AG04450 (cell line): ENCODE data around the gene RNF130. TPM values are rescaled to one million over a fixed set of nuclear protein-coding genes. Genes with fewer than 3 reads are reported as not detected.

Experiments used
- CTCF ChIA-PET: fragments of 300-600, 350-600 bp; formaldehyde crosslinking; extraction: SDS; loops from one replicate; lab custom pipeline; 2022; ENCODE audit warnings: antibody characterized with exemption, inconsistent platforms; lab: Charles Lee
- POLR2A ChIA-PET: fragments of 350-600 bp; formaldehyde crosslinking; extraction: SDS; loops from one replicate; lab custom pipeline; 2021; ENCODE audit warnings: antibody characterized with exemption, inconsistent platforms; lab: Yijun Ruan, JAX
- DNase-seq: peaks from one replicate; pipeline ENCODE4 v3.0.0-alpha.2; 2011; ENCODE audit warnings: low read depth, low spot score
- H3K27ac ChIP-seq: one replicate; pipeline ENCODE4 v1.5.1; 2012; ENCODE audit warnings: low read depth, low read length, control low read depth
- H3K27me3 ChIP-seq: one replicate; pipeline ENCODE4 v1.6.0; 2012; ENCODE audit warnings: low read length; ENCODE audit not compliant: control insufficient read depth, insufficient read depth
- H3K4me3 ChIP-seq: 2 replicates; pipeline ENCODE4 v1.5.1; 2011; ENCODE audit warnings: mild to moderate bottlenecking, low read depth, low read length, control low read depth
- H3K9me3 ChIP-seq: 2 replicates; pipeline ENCODE4 v1.5.1; 2012; ENCODE audit warnings: low read length; ENCODE audit not compliant: control insufficient read depth, insufficient read depth
- polyA plus RNA-seq: library from polyadenylated mRNA; depleted of rRNA; stranded (reverse); fragments of >200 nt; gene quantifications from 2 replicates; pipeline ENCODE4 v1.2.3, GENCODE V29; 2011
- TF ChIP-seq, protein P1 (sequence below): IDR thresholded peaks from 2 replicates; pipeline ENCODE4 v1.5.1; 2011; ENCODE audit warnings: low read depth, low read length, control low read depth, inconsistent platforms

Gene RNF130
- polyA plus RNA-seq, 1 experiment: 38.9 TPM

DNA sequence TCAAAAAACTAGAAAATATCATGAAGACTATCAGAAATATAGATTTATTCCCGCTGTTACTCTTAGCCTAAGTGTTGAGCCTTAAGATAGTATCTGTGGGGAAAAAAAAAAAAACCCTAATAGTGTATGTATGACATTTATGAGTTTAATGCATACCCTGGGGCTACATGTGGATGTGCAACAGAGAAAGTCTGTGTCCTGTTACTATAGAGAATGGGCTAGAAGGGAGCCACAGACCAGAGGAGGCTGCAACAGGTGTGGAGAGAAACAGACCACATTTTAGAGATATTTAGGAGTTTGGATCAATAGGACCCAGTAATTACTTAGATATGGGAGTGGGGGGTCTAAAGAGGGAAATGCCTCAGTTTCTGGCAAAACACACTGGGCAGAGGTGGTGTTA lies 15.4 kb downstream of the RNF130 start:
- no peak overlapping the region for H3K27ac ChIP-seq
- TF ChIP-seq, protein P1, sequence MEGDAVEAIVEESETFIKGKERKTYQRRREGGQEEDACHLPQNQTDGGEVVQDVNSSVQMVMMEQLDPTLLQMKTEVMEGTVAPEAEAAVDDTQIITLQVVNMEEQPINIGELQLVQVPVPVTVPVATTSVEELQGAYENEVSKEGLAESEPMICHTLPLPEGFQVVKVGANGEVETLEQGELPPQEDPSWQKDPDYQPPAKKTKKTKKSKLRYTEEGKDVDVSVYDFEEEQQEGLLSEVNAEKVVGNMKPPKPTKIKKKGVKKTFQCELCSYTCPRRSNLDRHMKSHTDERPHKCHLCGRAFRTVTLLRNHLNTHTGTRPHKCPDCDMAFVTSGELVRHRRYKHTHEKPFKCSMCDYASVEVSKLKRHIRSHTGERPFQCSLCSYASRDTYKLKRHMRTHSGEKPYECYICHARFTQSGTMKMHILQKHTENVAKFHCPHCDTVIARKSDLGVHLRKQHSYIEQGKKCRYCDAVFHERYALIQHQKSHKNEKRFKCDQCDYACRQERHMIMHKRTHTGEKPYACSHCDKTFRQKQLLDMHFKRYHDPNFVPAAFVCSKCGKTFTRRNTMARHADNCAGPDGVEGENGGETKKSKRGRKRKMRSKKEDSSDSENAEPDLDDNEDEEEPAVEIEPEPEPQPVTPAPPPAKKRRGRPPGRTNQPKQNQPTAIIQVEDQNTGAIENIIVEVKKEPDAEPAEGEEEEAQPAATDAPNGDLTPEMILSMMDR: no peak
- no peak for DNase-seq
- H3K9me3 ChIP-seq: no peaks in the 10 kb centered on the region; the same call in 1 of the 2 replicates
- no peak overlapping the region for H3K4me3 ChIP-seq
- no peaks in the 10 kb centered on the region for H3K27me3 ChIP-seq
- CTCF ChIA-PET: no interaction called here
- POLR2A ChIA-PET: no interaction called here

DNA sequence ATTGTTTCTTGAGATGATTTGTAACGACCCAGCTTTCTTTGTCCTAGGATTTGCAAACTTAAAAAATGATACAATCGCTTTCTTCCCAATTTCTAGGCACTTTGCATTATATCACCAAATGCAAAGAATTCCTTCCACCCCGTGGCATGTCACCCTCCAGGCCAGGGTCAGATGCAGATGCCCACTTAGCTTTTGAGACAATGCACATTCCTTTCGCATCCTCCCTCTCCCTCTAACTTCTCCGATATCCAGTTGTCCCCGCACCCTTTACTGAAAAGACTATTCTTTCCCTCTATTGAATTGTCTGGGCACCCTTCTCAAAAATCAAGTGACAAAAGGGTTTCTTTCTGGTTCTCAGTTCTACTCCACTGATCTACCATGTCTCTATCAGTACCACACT lies 17.3 kb downstream of the RNF130 start:
- ChIA-PET CTCF (no interaction called here), POLR2A (no interaction called here)
- no peaks in the 10 kb centered on the region for H3K27me3 ChIP-seq
- H3K9me3 ChIP-seq: no peaks in the 10 kb centered on the region
- DNase-seq: no peak
- H3K4me3 ChIP-seq: no peak overlapping the region
- no peak overlapping the region for H3K27ac ChIP-seq
- TF ChIP-seq, protein P1: no peak

DNA sequence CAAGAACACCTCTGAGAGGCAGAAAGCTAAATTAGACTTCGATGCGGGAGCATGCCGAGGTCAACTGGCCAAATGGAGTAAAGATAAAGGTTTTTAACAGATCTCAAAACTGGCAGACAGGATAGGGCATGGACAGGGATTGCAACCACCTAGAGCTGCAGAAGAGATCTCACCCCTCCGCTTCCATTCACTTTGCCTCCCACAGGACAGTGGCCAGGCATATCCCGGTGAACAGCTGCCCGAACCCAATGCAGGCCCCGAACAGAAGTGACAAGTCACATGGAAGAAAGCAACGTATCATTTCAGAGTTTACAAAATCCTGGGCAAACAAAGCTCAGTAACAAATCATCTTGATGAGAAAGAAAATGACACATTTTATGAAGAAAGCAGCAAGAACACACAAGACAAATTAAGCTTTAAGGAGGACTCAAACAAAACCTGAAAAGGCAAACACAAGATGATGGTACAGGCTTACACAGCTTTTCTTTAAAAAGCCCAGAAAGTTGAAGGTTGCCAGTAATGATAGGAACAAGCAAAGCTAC lies 18.4 kb downstream of the RNF130 start:
- ChIA-PET POLR2A (no interaction called here), CTCF (interaction anchor here (0.6 kb wide), 1 partner anchor 418 kb away, joined by 3 read pairs; no protein-coding TSS in a partner anchor)
- Histone ChIP-seq H3K27ac (no peak overlapping the region), H3K27me3 (no peaks in the 10 kb centered on the region), H3K4me3 (no peak overlapping the region), H3K9me3 (no peaks in the 10 kb centered on the region)
- TF ChIP-seq, protein P1: no peak
- no peak for DNase-seq

DNA sequence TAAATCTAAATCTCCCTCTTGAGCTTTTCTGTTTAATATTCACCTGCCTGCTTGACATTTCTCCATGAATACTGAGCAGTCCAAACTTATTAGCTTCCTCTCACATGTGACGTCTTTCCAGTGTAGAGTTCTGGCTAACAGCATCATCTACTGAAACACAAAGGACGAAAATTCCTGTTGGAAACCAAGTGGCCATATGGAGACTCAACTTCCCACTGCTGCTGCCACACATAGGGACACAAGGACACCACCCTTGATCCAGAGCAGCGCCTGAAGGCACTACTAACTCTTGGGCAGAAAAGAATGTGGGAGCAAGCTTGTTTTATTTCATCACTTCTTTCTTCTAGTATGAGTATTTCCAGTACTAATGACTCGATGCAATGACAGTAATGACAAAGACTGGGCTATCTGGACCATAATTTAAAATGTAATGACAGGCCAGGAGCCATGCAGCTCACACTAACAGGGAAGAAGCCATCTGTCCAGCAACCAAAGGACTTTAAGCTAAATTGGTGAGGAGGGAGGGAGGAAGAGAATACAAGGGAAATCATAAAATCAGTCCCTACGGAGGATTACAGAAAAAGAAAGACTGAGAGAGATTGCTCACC lies 19.2 kb downstream of the RNF130 start:
- H3K4me3 ChIP-seq: no peak overlapping the region
- ChIA-PET POLR2A (no interaction called here), CTCF (no interaction called here)
- no peak for DNase-seq
- no peaks in the 10 kb centered on the region for H3K9me3 ChIP-seq
- no peaks in the 10 kb centered on the region for H3K27me3 ChIP-seq
- no peak overlapping the region for H3K27ac ChIP-seq
- TF ChIP-seq, protein P1: no peak

DNA sequence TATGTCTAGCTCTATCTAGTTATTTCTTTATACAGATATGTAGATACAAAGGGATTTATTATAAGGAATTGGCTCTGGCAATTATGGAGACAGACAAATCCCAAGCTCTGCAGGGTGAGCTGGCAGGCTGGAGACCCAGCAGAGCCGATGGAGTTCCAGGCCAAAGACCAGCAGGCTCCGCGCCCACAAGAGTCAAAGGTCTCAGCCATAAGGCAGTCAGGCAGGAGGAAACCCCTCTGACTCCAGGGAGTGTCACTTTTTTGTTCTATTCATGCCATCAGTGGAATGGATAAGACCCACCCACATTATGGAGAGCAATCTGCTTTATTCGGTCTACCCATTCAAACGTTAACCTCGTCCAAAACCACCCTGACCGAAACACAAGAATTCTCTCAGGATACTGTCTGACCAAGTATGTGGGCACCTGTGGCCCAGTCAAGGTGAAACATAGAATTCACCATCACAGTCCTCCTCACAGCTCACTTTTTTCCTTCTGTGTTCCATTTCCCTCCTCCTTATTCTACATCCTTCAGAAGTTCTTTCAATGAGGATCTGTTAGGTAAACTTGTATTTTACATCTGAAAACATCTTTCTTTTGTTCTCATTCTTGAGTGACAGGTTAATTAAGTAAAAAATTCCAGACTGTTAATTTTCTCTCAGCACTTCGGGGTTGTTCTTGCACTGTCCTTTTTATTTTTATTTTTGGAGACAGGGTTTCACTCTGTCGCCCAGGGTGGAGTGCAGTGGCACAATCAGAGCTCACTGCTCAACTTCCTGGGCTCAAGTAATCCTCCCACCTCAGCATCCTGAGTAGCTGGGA lies 21.2 kb downstream of the RNF130 start:
- Histone ChIP-seq H3K27ac (no peak overlapping the region), H3K4me3 (no peak overlapping the region), H3K27me3 (no peaks in the 10 kb centered on the region), H3K9me3 (peaks cover 10% of the 10 kb centered on the region)
- TF ChIP-seq, protein P1: no peak
- ChIA-PET CTCF (no interaction called here), POLR2A (no interaction called here)
- no peak for DNase-seq
